Measurements from ENCODE around the gene GGCT.
A peak's percentile ranks its signal among the peaks of the same experiment; 100 is the strongest.
"Not testable (repeated sequence)": the region's sequence is repeated elsewhere in the genome, so short reads cannot be mapped to it uniquely, and the experiment has no call there.

Gene GGCT

DNA sequence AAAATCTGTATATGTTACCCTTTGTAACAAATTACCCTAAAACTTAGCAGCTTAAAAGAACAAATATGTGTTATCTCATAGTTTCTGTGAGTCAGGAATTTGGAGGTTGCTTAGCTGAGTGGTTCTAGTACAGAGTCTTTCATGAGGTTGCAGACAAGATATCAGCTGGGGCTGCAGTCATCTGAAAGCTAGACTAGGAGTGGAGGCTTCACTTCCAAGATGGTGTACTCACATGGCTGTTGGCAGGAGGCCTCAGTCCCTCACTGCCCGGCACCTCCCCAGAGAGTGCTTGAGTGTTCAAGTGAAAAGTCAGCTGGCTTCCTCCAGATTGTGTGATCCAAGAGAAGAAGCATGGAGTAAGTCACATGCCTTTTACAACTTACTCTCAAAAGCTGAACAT lies 16.9 kb upstream of the GGCT start:
- Histone ChIP-seq H3K36me3 (ENCODE audit: control insufficient read depth, insufficient read depth, low read length) (no peaks in the 10 kb centered on the region), H3K27ac (ENCODE audit: insufficient read depth, low read depth, low read length, poor library complexity, severe bottlenecking) (no peak overlapping the region), H3K4me3 (ENCODE audit: insufficient read depth, low read depth, low read length) (no peak overlapping the region), H3K4me1 (ENCODE audit: control insufficient read depth, insufficient read depth, low read length) (no peaks in the 10 kb centered on the region), H3K27me3 (ENCODE audit: control insufficient read depth, insufficient read depth, low read length, poor library complexity, severe bottlenecking) (no peaks in the 10 kb centered on the region), H3K9me3 (ENCODE audit: control insufficient read depth, low read length) (no peaks in the 10 kb centered on the region)
- 85 to 93% methylated on average over 1 of the region's 1 CpG for WGBS, 2 experiments

GRCh38 chr7:30519122-30519521 lies 14.5 kb upstream of the GGCT start:
- no peaks in the 10 kb centered on the region for H3K36me3 ChIP-seq (ENCODE audit: control insufficient read depth, insufficient read depth, low read length)
- H3K4me1 ChIP-seq (ENCODE audit: control insufficient read depth, insufficient read depth, low read length), result no peaks in the 10 kb centered on the region
- WGBS, 2 experiments, result 92 to 98% methylated on average over 3 of the region's 3 CpGs
- H3K4me3 ChIP-seq (ENCODE audit: insufficient read depth, low read depth, low read length), result no peak overlapping the region
- no peak overlapping the region for H3K27ac ChIP-seq (ENCODE audit: insufficient read depth, low read depth, low read length, poor library complexity, severe bottlenecking)
- H3K27me3 ChIP-seq (ENCODE audit: control insufficient read depth, insufficient read depth, low read length, poor library complexity, severe bottlenecking), result no peaks in the 10 kb centered on the region
- no peaks in the 10 kb centered on the region for H3K9me3 ChIP-seq (ENCODE audit: control insufficient read depth, low read length)

DNA sequence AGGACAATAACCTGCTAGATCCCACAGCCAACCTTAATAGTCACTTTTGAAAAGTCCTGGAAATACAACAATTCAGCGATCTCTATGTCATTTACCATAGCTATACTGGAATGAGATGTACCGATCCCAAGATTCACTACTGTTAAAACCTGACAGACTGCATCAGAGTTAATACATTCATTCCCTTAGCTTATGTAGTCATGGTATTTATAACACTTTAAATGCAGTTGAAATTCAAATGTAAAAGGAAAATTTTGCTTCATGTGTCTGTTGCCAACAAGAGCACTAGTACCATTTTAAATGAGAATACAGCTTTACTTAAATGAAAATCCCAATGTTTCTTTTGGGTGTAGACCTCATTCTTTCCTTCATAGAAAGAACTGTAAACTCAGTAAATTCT lies 11.1 kb upstream of the GGCT start:
- 90 to 100% methylated on average over 2 of the region's 2 CpGs for WGBS, 2 experiments
- Histone ChIP-seq H3K36me3 (ENCODE audit: control insufficient read depth, insufficient read depth, low read length) (no peaks in the 10 kb centered on the region), H3K9me3 (ENCODE audit: control insufficient read depth, low read length) (no peaks in the 10 kb centered on the region), H3K4me3 (ENCODE audit: insufficient read depth, low read depth, low read length) (no peak overlapping the region), H3K4me1 (ENCODE audit: control insufficient read depth, insufficient read depth, low read length) (peaks cover 7% of the 10 kb centered on the region), H3K27me3 (ENCODE audit: control insufficient read depth, insufficient read depth, low read length, poor library complexity, severe bottlenecking) (no peaks in the 10 kb centered on the region), H3K27ac (ENCODE audit: insufficient read depth, low read depth, low read length, poor library complexity, severe bottlenecking) (no peak overlapping the region)

- H3K9me3 ChIP-seq (ENCODE audit: control insufficient read depth, low read length), result no peaks in the 10 kb centered on the region
- WGBS, 2 experiments, result 86 to 88% methylated on average over 1 of the region's 1 CpG
These were observed 10.1 kb upstream of the GGCT start for GRCh38 chr7:30514776-30515175.

GRCh38 chr7:30514177-30514576 lies 9.5 kb upstream of the GGCT start:
- Histone ChIP-seq H3K36me3 (ENCODE audit: control insufficient read depth, insufficient read depth, low read length) (no peaks in the 10 kb centered on the region), H3K4me1 (ENCODE audit: control insufficient read depth, insufficient read depth, low read length) (peaks cover 7% of the 10 kb centered on the region), H3K27me3 (ENCODE audit: control insufficient read depth, insufficient read depth, low read length, poor library complexity, severe bottlenecking) (no peaks in the 10 kb centered on the region), H3K4me3 (ENCODE audit: insufficient read depth, low read depth, low read length) (no peak overlapping the region), H3K9me3 (ENCODE audit: control insufficient read depth, low read length) (no peaks in the 10 kb centered on the region), H3K27ac (ENCODE audit: insufficient read depth, low read depth, low read length, poor library complexity, severe bottlenecking) (no peak overlapping the region)
- WGBS, 2 experiments, result 93 to 95% methylated on average over 2 of the region's 3 CpGs

More at GRCh38 chr7:30514776-30515175, 10.1 kb upstream of the GGCT start:
- peaks cover 7% of the 10 kb centered on the region for H3K4me1 ChIP-seq (ENCODE audit: control insufficient read depth, insufficient read depth, low read length)
- H3K27me3 ChIP-seq (ENCODE audit: control insufficient read depth, insufficient read depth, low read length, poor library complexity, severe bottlenecking), result no peaks in the 10 kb centered on the region
- no peaks in the 10 kb centered on the region for H3K36me3 ChIP-seq (ENCODE audit: control insufficient read depth, insufficient read depth, low read length)
- no peak overlapping the region for H3K4me3 ChIP-seq (ENCODE audit: insufficient read depth, low read depth, low read length)
- H3K27ac ChIP-seq (ENCODE audit: insufficient read depth, low read depth, low read length, poor library complexity, severe bottlenecking), result no peak overlapping the region

DNA sequence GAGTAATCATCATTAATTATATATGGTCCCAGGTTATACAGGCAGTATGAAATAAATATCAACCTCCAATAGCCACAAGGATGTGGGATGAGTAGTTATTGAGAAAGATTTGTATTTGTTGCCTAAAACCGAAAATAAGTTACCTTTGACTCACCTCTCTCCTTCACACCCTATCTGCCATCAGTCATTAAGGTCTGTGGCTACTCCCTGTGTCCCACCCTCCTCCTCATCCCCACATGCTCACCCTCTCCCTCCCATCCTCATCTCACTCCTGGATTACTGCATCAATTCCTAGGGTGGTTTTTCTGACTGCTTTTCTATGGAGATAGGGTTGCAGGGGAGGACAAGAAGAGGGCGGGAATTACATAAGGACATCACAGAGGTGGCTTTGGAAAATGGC lies 9.1 kb upstream of the GGCT start:
- Histone ChIP-seq H3K4me3 (ENCODE audit: insufficient read depth, low read depth, low read length) (no peak overlapping the region), H3K27ac (ENCODE audit: insufficient read depth, low read depth, low read length, poor library complexity, severe bottlenecking) (no peak overlapping the region), H3K9me3 (ENCODE audit: control insufficient read depth, low read length) (no peaks in the 10 kb centered on the region), H3K4me1 (ENCODE audit: control insufficient read depth, insufficient read depth, low read length) (peaks cover 7% of the 10 kb centered on the region), H3K27me3 (ENCODE audit: control insufficient read depth, insufficient read depth, low read length, poor library complexity, severe bottlenecking) (no peaks in the 10 kb centered on the region), H3K36me3 (ENCODE audit: control insufficient read depth, insufficient read depth, low read length) (no peaks in the 10 kb centered on the region)
- WGBS, 2 experiments, result 93 to 94% methylated on average over 2 of the region's 2 CpGs

GRCh38 chr7:30511973-30512662 lies 7.5 kb upstream of the GGCT start:
- Histone ChIP-seq H3K27me3 (ENCODE audit: control insufficient read depth, insufficient read depth, low read length, poor library complexity, severe bottlenecking) (no peaks in the 10 kb centered on the region), H3K36me3 (ENCODE audit: control insufficient read depth, insufficient read depth, low read length) (no peaks in the 10 kb centered on the region), H3K4me1 (ENCODE audit: control insufficient read depth, insufficient read depth, low read length) (peaks cover 7% of the 10 kb centered on the region), H3K27ac (ENCODE audit: insufficient read depth, low read depth, low read length, poor library complexity, severe bottlenecking) (peak overlapping the region; percentile 37), H3K9me3 (ENCODE audit: control insufficient read depth, low read length) (no peaks in the 10 kb centered on the region), H3K4me3 (ENCODE audit: insufficient read depth, low read depth, low read length) (no peak overlapping the region)
- WGBS, 2 experiments, result 19 to 22% methylated on average over 1 of the region's 1 CpG

DNA sequence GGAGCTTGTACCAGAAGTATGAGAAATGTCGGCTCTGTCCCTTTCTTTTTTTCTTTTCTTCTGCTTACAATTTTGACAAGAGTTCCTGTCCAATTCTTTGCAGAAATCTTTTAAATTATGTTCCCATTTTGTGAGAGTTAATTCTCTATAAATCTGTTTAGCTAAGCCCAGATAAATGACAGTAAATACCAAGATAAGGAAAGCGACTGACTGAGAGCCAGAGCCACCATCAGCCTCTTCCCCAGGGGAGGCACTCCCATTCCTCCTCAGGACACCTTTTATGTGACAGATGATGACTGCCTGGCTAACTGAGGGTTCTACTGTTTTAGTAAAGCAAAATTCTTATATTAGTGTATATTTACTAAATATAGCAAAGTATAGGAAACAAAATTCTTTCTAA lies 6.9 kb upstream of the GGCT start:
- Histone ChIP-seq H3K4me1 (ENCODE audit: control insufficient read depth, insufficient read depth, low read length) (peaks cover 7% of the 10 kb centered on the region), H3K9me3 (ENCODE audit: control insufficient read depth, low read length) (no peaks in the 10 kb centered on the region), H3K4me3 (ENCODE audit: insufficient read depth, low read depth, low read length) (no peak overlapping the region), H3K36me3 (ENCODE audit: control insufficient read depth, insufficient read depth, low read length) (no peaks in the 10 kb centered on the region), H3K27ac (ENCODE audit: insufficient read depth, low read depth, low read length, poor library complexity, severe bottlenecking) (peak overlapping the region; percentile 53), H3K27me3 (ENCODE audit: control insufficient read depth, insufficient read depth, low read length, poor library complexity, severe bottlenecking) (no peaks in the 10 kb centered on the region)
- WGBS, 2 experiments, result 77 to 88% methylated on average over 2 of the region's 2 CpGs

DNA sequence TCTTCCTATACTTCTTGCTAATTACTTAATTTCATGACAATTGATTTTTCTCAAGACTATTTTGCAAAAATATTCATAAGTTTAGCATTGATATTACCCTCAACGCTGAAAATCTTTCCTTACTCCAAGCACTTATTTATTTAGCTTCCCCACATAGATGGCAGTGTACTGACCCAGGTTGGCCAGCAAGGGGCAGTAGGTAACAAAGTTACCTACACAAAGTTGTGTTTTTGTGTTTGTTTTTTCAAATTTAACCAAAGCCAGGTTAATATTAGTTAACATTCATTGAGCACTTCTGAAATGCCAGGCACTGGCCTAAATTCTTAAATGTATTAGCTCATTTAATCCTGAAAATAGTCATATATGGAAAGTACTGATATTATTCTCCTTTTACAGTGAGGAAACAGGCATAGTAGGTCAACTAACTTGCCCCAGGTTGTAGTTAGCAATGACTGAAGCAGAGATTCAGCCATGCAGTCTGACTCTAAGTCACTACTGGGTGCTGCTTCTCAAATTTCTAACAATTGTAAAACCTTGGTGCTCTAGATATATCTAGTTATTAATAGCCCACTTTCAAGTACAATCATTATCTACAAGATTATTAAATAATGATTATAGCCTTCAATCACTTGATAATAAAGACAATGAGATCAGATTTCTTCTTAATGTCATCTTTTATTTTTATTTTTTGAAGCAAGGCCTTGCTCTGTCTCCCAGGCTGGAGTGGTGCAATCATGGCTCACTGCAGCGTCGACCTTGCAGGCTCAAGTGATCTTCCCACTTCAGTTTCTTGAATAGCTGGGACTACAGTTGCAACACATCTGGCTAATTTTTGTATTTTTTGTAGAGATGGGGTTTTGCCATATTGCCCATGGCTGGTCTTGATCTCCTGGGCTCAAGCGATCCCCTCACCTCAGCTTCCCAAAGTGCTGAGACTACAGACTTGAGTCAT lies 5.8 kb upstream of the GGCT start:
- Histone ChIP-seq H3K4me3 (ENCODE audit: insufficient read depth, low read depth, low read length) (no peak overlapping the region), H3K27me3 (ENCODE audit: control insufficient read depth, insufficient read depth, low read length, poor library complexity, severe bottlenecking) (no peaks in the 10 kb centered on the region), H3K9me3 (ENCODE audit: control insufficient read depth, low read length) (no peaks in the 10 kb centered on the region), H3K4me1 (ENCODE audit: control insufficient read depth, insufficient read depth, low read length) (peaks cover 7% of the 10 kb centered on the region), H3K36me3 (ENCODE audit: control insufficient read depth, insufficient read depth, low read length) (no peaks in the 10 kb centered on the region), H3K27ac (ENCODE audit: insufficient read depth, low read depth, low read length, poor library complexity, severe bottlenecking) (no peak overlapping the region)
- 77 to 82% methylated on average over 4 of the region's 4 CpGs for WGBS, 2 experiments

- WGBS, 2 experiments, result 89% methylated on average over 8 of the region's 9 CpGs
- H3K9me3 ChIP-seq (ENCODE audit: control insufficient read depth, low read length), result not testable (repeated sequence)
These were observed 4.7 kb upstream of the GGCT start for GRCh38 chr7:30509171-30509857.

More at GRCh38 chr7:30509171-30509857, 4.7 kb upstream of the GGCT start:
- H3K36me3 ChIP-seq (ENCODE audit: control insufficient read depth, insufficient read depth, low read length); H3K27me3 ChIP-seq (ENCODE audit: control insufficient read depth, insufficient read depth, low read length, poor library complexity, severe bottlenecking); H3K4me1 ChIP-seq (ENCODE audit: control insufficient read depth, insufficient read depth, low read length); H3K4me3 ChIP-seq (ENCODE audit: insufficient read depth, low read depth, low read length); H3K27ac ChIP-seq (ENCODE audit: insufficient read depth, low read depth, low read length, poor library complexity, severe bottlenecking): not testable (repeated sequence)

Data from ectodermal cell (in vitro differentiated cells).